Measurements from ENCODE around the gene YBEY. TPM values are rescaled to one million over a fixed set of nuclear protein-coding genes. Genes with fewer than 3 reads are reported as not detected.

Gene YBEY
- total RNA-seq, 1 experiment from 2014 or later = 38.2 TPM

GRCh38 chr21:46326110-46326703, 40.1 kb downstream of the YBEY start:
- ChIA-PET POLR2A (ENCODE audit: unreplicated experiment) (no interaction called here), CTCF (interaction anchor here (0.7 to 1.3 kb wide), 3 partner anchors 15 to 183 kb away, joined by 3 read pairs; partner anchors contain the start of genes MCM3AP and YBEY)
- no peak overlapping the region for H3K27ac ChIP-seq (ENCODE audit: low read length)
- H3K27me3 ChIP-seq (ENCODE audit: low read length) = no peaks in the 10 kb centered on the region
- H3K79me2 ChIP-seq (ENCODE audit: low read length) = peaks cover 88% of the 10 kb centered on the region
- H3K4me1 ChIP-seq (ENCODE audit: insufficient read depth, low read length) = peaks cover 22% of the 10 kb centered on the region
- TF ChIP-seq EZH2phosphoT487 (IDR thresholded peaks at IDR 0.05; ENCODE audit: borderline replicate concordance, low read length) = no peak
- TF ChIP-seq, protein P1, sequence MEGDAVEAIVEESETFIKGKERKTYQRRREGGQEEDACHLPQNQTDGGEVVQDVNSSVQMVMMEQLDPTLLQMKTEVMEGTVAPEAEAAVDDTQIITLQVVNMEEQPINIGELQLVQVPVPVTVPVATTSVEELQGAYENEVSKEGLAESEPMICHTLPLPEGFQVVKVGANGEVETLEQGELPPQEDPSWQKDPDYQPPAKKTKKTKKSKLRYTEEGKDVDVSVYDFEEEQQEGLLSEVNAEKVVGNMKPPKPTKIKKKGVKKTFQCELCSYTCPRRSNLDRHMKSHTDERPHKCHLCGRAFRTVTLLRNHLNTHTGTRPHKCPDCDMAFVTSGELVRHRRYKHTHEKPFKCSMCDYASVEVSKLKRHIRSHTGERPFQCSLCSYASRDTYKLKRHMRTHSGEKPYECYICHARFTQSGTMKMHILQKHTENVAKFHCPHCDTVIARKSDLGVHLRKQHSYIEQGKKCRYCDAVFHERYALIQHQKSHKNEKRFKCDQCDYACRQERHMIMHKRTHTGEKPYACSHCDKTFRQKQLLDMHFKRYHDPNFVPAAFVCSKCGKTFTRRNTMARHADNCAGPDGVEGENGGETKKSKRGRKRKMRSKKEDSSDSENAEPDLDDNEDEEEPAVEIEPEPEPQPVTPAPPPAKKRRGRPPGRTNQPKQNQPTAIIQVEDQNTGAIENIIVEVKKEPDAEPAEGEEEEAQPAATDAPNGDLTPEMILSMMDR (conservative IDR thresholded peaks at IDR 0.05; ENCODE audit: low read depth, low read length) = peak; percentile 54
- no peak for TF ChIP-seq EZH2 (IDR thresholded peaks at IDR 0.05; ENCODE audit: low read length, unreplicated experiment)
- BruUV-seq (replicated peaks) = TSS peak; percentile 31
- H3K36me3 ChIP-seq (ENCODE audit: low read depth, low read length) = peaks cover 36% of the 10 kb centered on the region
- no peaks in the 10 kb centered on the region for H3K9me3 ChIP-seq (ENCODE audit: low read length)
- intact Hi-C loops (cut with micrococcal nuclease) = loop anchor here (10.0 kb wide), 1 partner anchor 61 kb away; no protein-coding TSS in a partner anchor
- peak overlapping the region; percentile 97 for H3K4me3 ChIP-seq (ENCODE audit: low read length)
- no peak overlapping the region for H2AFZ ChIP-seq (ENCODE audit: low read length)
- DNase-seq (peak; percentile 22), ATAC-seq (no peak)
- H3K9ac ChIP-seq (ENCODE audit: low read length) = peak overlapping the region; percentile 93; the same call in 1 of the 2 replicates
- H3K4me2 ChIP-seq (ENCODE audit: low read length) = peak overlapping the region; percentile 97
- no peaks in the 10 kb centered on the region for H3K9me2 ChIP-seq (replicated peaks; ENCODE audit: low read length)
- no peaks in the 10 kb centered on the region for H3F3A ChIP-seq (ENCODE audit: low read length, unreplicated experiment)
- H4K20me1 ChIP-seq (ENCODE audit: low read length) = peaks cover 20% of the 10 kb centered on the region; the same call in 1 of the 2 replicates

DNA sequence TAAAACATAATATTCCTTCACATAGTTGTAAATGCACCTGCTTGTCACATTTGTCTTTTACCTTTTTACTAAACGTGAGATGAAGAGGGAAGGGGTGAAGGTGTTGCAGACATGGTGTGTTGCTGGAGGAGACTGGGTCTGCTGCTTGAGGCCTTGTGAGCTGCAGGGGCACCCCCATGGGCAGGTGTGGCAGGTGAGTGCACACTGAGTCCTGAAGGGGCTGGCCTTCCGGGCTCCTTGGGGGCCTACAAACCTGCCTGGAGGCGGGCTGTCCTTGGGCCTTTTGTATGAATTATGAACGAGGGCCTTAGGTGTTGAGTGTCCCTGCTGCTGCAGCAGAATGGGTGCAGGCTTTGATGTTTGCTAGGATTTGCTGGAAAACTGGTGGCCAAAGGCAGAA, 41.6 kb downstream of the YBEY start:
- DNase-seq = no peak
- POLR2A ChIA-PET (ENCODE audit: unreplicated experiment) = no interaction called here
- H3K4me1 ChIP-seq (ENCODE audit: insufficient read depth, low read length) = peaks cover 18% of the 10 kb centered on the region
- 0 out of 2 replicates have a peak, but pooled peaks cover 10% of the 10 kb centered on the region for H4K20me1 ChIP-seq (ENCODE audit: low read length)
- CTCF ChIA-PET = no interaction called here
- H3K27me3 ChIP-seq (ENCODE audit: low read length) = no peaks in the 10 kb centered on the region
- no peak overlapping the region for H3K9ac ChIP-seq (ENCODE audit: low read length)
- ATAC-seq = no peak
- H2AFZ ChIP-seq (ENCODE audit: low read length) = no peak overlapping the region
- peaks cover 84% of the 10 kb centered on the region for H3K79me2 ChIP-seq (ENCODE audit: low read length)
- no peak overlapping the region for H3K27ac ChIP-seq (ENCODE audit: low read length)
- no peaks in the 10 kb centered on the region for H3F3A ChIP-seq (ENCODE audit: low read length, unreplicated experiment)
- H3K36me3 ChIP-seq (ENCODE audit: low read depth, low read length) = peaks cover 44% of the 10 kb centered on the region
- intact Hi-C loops (cut with micrococcal nuclease) = loop anchor here (10.0 kb wide), 1 partner anchor 63 kb away; no protein-coding TSS in a partner anchor
- H3K9me3 ChIP-seq (ENCODE audit: low read length) = no peaks in the 10 kb centered on the region
- H3K9me2 ChIP-seq (replicated peaks; ENCODE audit: low read length) = no peaks in the 10 kb centered on the region
- no peak overlapping the region for H3K4me3 ChIP-seq (ENCODE audit: low read length)
- TF ChIP-seq EZH2 (IDR thresholded peaks at IDR 0.05; ENCODE audit: low read length, unreplicated experiment) (no peak), EZH2phosphoT487 (IDR thresholded peaks at IDR 0.05; ENCODE audit: borderline replicate concordance, low read length) (no peak)
- TF ChIP-seq, protein P1 (conservative IDR thresholded peaks at IDR 0.05; ENCODE audit: low read depth, low read length) = no peak
- BruUV-seq (replicated peaks) = no TSS peak
- H3K4me2 ChIP-seq (ENCODE audit: low read length) = no peak overlapping the region

DNA sequence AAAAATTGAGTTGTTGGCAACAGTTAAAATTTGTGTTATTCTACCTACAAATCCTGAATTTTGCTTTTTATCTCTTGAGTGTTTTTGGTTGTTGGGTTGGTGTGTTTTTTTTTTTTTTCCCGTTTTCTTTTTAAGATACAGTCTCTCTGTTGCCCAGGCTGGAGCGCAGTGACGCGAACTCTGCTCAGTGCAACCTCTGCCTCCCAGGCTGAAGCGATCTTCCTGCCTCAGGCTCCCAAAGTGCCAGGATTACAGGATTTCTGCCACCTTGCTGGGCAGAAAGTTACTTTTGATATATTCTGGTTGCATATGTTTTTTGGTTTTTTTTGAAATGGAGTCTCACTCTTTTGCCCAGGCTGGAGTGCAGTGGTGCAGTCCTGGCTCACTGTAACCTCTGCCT, 42.0 kb downstream of the YBEY start:
- peaks cover 21% of the 10 kb centered on the region for H3K4me1 ChIP-seq (ENCODE audit: insufficient read depth, low read length)
- TF ChIP-seq EZH2phosphoT487 (IDR thresholded peaks at IDR 0.05; ENCODE audit: borderline replicate concordance, low read length) = no peak
- TF ChIP-seq, protein P1 (conservative IDR thresholded peaks at IDR 0.05; ENCODE audit: low read depth, low read length) = no peak
- no peak for TF ChIP-seq EZH2 (IDR thresholded peaks at IDR 0.05; ENCODE audit: low read length, unreplicated experiment)
- H3K79me2 ChIP-seq (ENCODE audit: low read length) = peaks cover 81% of the 10 kb centered on the region
- no peak overlapping the region for H3K4me3 ChIP-seq (ENCODE audit: low read length)
- H3K4me2 ChIP-seq (ENCODE audit: low read length) = no peak overlapping the region
- ChIA-PET POLR2A (ENCODE audit: unreplicated experiment) (no interaction called here), CTCF (no interaction called here)
- no peaks in the 10 kb centered on the region for H3K9me2 ChIP-seq (replicated peaks; ENCODE audit: low read length)
- peaks cover 44% of the 10 kb centered on the region for H3K36me3 ChIP-seq (ENCODE audit: low read depth, low read length)
- intact Hi-C loops (cut with micrococcal nuclease) = loop anchor here (10.0 kb wide), 1 partner anchor 63 kb away; no protein-coding TSS in a partner anchor
- DNase-seq = no peak
- H3F3A ChIP-seq (ENCODE audit: low read length, unreplicated experiment) = no peaks in the 10 kb centered on the region
- H3K9me3 ChIP-seq (ENCODE audit: low read length) = no peaks in the 10 kb centered on the region
- H3K9ac ChIP-seq (ENCODE audit: low read length) = no peak overlapping the region
- no peak overlapping the region for H3K27ac ChIP-seq (ENCODE audit: low read length)
- H4K20me1 ChIP-seq (ENCODE audit: low read length) = 0 out of 2 replicates have a peak, but pooled peaks cover 10% of the 10 kb centered on the region
- no peak for ATAC-seq
- no peaks in the 10 kb centered on the region for H3K27me3 ChIP-seq (ENCODE audit: low read length)
- no peak overlapping the region for H2AFZ ChIP-seq (ENCODE audit: low read length)
- no TSS peak for BruUV-seq (replicated peaks)

All from PC-3 (cell line).